ENCODE measurements around the gene PTPRD.

DNA sequence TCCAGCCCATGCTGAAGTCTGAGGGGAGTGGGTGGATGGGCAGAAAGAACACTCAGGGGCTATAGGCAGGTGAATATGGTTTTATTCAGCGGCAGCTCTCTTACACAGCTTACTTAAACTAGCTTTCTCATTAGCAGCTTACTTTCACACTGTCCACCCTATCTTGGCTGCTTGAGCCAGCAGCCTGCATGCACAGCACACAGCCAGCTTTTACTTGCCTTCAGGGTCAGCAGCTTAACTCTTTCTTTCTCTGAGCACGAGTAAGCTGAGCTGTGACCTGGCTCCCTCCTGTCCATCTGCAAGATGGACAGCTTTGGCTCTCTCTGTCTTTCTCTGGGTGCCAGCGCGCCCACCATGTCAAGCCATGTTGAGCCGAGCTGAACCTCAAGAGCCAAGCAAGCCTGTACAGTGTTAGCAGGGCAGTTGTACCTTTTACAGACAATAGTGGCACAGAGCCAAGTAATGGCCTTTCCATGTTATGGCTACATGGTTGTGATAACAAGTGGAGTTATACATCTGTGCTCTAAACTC is 1054.9 kb downstream of the PTPRD start:
- TF ChIP-seq, protein P1, sequence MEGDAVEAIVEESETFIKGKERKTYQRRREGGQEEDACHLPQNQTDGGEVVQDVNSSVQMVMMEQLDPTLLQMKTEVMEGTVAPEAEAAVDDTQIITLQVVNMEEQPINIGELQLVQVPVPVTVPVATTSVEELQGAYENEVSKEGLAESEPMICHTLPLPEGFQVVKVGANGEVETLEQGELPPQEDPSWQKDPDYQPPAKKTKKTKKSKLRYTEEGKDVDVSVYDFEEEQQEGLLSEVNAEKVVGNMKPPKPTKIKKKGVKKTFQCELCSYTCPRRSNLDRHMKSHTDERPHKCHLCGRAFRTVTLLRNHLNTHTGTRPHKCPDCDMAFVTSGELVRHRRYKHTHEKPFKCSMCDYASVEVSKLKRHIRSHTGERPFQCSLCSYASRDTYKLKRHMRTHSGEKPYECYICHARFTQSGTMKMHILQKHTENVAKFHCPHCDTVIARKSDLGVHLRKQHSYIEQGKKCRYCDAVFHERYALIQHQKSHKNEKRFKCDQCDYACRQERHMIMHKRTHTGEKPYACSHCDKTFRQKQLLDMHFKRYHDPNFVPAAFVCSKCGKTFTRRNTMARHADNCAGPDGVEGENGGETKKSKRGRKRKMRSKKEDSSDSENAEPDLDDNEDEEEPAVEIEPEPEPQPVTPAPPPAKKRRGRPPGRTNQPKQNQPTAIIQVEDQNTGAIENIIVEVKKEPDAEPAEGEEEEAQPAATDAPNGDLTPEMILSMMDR (IDR thresholded peaks at IDR 0.05): no peak
- no peak for TF ChIP-seq POLR2A (IDR thresholded peaks at IDR 0.05)
